SIG-M5 treated with dmso at 0.1 percent for 504 hours (cell line): ENCODE results near the gene DECR2.
"Not testable (repeated sequence)": the region's sequence is repeated elsewhere in the genome, so short reads cannot be mapped to it uniquely, and the experiment has no call there.

ENCODE experiments used
- DNase-seq: peaks from one replicate; lab custom pipeline; 2025; ENCODE audit not compliant: unreplicated experiment; lab: John Stamatoyannopoulos, UW

The DECR2 gene, protein sequence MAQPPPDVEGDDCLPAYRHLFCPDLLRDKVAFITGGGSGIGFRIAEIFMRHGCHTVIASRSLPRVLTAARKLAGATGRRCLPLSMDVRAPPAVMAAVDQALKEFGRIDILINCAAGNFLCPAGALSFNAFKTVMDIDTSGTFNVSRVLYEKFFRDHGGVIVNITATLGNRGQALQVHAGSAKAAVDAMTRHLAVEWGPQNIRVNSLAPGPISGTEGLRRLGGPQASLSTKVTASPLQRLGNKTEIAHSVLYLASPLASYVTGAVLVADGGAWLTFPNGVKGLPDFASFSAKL

GRCh38 chr16:401468-402348, at the start of gene DECR2:
Gene DECR2, plus strand, starts transcription at chr16:401885. Its CDS starts 79 bp downstream, at chr16:401964.
- peak; percentile 78 for DNase-seq

GRCh38 chr16:352547-353403, 48.9 kb upstream of the DECR2 start, which contains the start of gene AXIN1:
Gene AXIN1, minus strand, starts transcription at chr16:352723. Its CDS starts 5,698 bp downstream, at chr16:347025.
- DNase-seq = peak; percentile 94

GRCh38 chr16:353404-354290, 48.0 kb upstream of the DECR2 start:
- DNase-seq = no peak

DNA sequence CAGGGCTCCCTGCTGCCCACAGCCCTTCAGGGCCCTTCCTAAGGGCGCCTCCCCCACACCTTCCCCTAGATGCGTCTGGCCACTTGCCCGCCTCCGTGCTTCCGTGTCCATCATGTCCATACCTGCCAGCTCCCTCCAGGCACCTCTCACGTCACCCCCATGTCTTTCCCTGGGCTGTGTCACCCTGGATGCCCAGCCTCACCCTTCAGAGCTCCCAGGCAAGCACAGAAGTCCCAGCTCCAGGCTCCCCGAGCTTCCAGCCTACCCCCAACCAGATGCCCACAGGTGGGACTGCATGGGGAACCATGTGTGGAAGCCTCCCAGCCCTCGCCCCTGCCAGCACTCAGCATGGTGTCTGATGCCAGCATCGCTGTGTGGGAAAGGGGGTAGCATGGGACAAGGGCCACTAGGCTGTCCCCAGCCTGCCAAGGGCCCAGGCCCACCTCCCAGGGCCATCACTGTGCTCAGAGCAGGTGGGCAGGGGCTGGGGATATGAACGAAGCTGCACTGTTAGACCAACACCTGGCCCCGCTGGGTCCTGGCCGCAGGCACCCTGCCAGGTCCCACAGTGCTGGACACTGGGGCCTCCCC, 47.3 kb upstream of the DECR2 start:
- DNase-seq = no peak

- DNase-seq = no peak
These were observed 46.7 kb upstream of the DECR2 start for GRCh38 chr16:354971-355461.

- DNase-seq = no peak
These were observed 44.9 kb upstream of the DECR2 start for GRCh38 chr16:356741-357140.

DNA sequence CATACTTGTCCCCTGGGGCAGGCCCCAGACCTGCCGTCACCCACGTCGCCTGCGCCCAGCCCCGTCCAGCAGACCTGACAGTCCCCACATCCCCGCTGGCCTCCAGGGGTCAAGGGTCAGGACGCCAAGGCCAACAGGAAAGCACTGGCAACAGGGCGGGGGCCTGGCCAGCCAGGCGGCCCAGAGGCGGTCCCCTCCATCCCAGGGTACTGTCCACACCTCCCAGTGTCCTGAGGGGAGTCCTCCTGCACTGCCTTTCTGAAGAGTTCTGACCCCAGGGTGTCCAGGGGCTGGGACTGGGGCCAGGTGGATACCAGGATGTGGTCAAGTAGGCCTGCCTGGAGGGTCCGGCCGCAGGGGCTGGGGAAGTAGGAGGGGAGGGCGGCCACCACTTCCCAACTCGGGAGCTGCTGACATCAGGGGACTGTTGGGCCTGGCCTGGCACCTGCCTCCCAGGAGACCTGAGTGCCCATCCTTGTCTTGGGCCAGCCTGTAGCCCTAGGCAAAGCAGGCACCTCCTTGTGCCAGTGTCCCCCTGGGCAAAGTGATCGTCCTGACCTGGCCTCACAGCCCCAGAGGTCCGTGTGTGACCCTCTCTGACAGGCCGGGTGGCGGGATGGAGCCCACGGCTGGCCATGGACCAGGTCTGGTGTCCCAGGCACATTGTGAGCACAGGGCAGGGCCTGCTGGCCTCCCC, 42.5 kb upstream of the DECR2 start:
- no peak for DNase-seq

- DNase-seq = no peak
These were observed 41.6 kb upstream of the DECR2 start for GRCh38 chr16:359871-360697.

DNA sequence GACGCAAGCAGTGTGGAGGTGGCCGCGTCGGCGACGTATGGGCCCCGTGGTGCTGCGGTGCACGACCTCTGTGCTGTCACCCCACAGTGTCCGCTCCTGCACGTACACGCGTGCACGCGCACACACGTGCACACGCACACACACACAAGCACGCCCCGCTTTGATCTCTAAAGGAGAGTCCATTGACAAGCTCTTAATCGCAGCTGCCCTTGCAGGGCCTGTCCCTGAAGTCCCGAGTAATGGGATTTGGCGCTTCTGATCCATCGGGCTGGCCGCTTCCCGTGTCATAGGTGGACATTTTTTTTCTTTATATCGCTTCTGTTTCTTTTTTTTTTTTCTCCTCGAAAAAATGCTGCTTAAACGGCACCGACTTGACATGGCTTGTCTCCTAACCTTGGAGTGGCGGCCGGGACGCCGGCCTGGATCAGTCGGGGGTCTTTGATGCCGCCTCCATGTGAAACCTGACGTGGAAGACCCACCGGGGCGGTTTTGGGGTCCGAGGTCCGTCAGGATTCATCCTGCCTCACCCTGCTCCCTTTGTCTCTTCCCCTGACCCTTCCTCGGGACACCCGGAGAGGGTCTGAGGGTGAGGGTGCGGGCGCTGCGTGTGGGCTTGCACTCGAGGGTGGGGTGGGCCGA, 40.9 kb upstream of the DECR2 start:
- no peak for DNase-seq

DNA sequence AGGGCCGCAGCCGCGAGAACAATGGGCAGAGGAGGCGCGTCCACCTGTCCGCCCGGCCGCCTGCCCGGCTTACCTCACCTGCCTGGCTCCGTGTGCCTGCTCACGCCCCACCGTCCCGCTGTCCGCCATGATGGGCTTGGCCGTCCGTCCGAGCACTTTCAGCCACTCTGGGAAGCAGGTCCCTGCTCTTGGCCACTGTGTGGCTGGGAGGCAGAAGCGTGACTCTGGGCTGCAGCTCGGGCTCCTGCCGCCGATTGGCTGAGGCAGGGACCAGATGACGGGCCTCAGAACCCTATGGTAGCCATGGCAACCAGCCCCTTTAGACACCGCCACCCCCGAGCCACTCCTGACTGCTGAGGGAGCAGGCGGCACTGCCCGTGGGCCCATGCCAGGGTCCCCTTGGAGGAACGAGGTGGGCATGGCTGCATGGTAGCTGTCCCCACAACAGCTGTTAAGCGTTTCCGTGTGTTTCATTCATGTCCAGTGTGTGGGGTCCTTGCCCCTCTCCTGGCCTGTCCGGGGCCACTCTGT, 40.3 kb upstream of the DECR2 start:
- DNase-seq = no peak

DNA sequence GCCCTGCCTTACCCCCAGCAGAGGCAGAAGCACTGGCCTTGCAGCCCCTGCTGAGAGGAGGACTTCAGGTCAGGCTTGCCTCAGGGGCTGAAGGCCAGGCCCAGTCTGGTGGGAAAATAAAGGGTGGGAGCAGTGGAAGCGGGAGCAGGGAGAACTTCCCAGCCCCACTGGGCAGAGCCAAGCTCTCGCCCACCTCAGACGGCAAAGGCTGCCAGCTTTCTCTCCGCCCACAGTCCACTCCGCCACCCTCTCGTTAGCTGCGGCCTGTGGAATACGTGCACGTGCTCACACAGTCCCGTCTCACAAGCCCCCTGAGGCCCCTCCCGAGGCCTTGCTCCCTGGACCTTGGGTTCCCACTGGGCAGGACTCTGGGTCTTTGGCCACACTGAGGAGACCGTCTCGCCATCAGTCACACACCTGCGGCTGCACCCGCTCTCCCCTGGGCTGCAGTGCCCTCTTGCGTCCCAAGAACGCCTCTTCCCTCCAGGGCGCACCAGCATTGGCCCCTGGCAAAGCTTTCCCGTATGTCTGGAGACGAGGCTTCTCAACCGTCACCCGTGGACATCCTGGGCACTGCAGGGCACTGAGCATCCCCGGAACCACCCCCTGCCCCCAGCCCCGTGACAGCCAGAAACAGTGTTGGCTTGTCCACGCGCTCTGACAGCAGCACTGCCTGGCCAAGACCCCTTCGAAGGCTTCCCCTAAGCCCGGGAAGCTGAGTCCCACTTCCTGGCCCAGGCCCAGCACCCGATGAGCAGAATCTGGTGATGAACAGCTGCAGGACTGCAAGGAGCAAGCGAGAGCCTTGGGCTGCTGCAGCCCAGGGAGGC, 39.6 kb upstream of the DECR2 start:
- peak; percentile 72 for DNase-seq

GRCh38 chr16:362702-362999, 39.0 kb upstream of the DECR2 start:
- not testable (repeated sequence) for DNase-seq

DNA sequence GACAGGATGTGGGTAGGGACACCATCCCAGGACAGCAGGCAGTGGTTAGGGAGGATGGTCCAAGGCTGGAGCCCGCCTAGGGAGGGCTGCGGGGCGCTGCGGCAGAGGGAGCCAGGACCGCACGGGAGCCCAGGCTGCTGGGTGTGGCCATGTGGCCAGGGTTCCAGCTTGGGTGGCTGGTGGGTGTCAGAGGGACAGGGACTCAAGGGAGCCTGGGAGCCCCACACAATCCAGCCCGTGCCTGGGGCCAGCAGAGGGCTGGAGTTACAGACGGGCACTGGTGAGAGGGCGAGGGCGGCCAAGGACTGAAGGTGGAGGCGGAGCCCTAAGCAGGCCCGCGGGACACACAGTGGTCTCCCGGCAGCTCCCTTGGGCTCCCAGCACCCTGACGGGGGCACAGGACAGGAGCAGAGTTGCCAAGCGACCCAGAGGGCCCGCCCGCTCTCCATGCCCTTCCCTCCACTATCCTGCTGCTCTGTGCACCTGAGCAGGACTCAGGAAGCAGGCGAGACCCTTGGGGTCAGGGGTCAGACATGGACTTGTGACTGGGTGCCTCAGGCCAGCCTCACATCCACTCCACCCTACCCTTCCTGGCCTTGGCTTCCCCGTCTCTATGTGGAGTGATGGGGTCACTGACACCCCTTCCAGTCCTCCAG, 38.4 kb upstream of the DECR2 start:
- no peak for DNase-seq

DNA sequence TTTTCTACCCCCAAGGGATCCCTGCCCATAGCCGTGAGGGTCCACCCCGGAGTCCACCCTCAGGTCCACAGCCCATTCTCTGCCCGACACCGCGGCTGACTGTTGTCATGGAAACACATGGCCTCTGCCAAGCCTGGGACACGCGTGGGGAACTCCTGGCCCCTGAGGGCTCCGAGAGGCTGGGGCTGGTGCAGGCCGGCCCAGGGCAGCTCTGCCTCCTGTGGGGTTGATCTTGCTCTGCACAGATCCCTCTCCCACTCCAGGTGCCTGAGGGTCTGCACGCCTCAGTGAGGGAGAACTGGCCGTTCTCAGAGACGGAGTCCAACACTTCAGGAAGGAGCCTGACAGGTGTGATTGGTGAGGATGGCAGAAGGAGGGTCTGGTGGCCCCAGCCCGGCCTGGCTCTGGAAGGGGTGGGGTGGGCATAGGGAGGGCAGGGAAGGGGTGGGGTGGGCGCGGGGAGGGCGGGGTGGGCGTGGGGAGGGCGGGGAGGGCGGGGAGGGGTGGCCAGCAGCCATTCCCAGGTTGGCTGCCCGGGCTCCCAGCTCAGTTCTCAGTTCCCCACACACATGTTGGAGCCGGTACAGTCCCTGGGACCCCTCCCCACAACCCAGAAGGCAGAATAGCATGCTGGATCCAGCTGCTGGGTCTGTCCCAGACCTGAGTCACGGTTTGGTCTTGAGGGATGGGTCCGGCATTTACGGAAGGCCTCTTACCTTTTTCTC, 37.8 kb upstream of the DECR2 start:
- DNase-seq = no peak

DNA sequence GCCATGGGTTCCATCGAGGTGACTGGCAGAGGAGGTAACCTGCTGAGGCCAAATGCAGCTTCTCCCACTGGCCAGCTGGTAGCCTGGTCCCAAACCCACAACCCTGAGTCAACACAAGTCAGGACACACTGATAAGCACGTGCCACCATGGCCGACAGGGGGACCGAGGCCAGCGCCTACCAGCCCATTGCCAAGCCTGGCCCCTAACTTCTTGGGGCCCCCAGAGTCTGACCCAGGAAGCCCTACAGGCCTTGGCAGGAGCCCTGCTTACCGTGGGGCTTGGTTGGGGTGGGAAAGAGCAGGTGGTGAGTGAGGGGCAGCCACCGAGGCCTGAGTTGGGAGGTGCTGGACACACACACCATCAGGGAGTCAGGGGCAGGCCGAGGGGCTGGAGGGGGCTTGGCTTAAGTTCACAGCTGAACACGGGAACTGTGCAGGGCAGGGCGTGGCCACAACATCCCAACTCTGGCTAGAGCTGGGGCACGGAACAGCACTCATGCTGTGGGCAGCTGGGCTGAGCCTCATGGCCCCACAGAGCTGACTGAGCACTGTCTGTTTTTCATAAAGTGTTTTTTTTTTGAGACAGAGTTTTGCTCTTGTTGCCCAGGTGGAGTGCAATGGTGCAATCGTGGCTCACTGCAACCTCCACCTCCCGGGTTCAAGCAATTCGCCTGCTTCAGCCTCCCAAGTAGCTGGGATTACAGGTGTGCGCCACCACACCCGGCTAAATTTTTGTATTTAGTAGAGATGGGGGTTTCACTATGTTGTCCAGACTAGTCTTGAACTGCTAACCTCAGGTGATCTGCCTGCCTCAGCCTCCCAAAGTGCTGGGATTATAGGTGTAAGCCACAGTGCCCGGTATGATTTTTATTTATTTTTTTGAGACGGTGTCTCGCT, 36.8 kb upstream of the DECR2 start:
- no peak for DNase-seq
